AG04449 (cell line): ENCODE data around the gene EFNA2.
"Not testable (repeated sequence)": the region's sequence is repeated elsewhere in the genome, so short reads cannot be mapped to it uniquely, and the experiment has no call there.

Experiments
- CTCF ChIA-PET: fragments of 350-600 bp; formaldehyde crosslinking; extraction: SDS; loops from one replicate; lab custom pipeline; 2021; ENCODE audit warnings: antibody characterized with exemption; lab: Yijun Ruan, JAX
- POLR2A ChIA-PET: fragments of 400-600, 350-600 bp; formaldehyde crosslinking; extraction: SDS; loops from one replicate; lab custom pipeline; 2020; ENCODE audit warnings: antibody characterized with exemption, inconsistent platforms; lab: Yijun Ruan, JAX
- DNase-seq: peaks from one replicate; pipeline ENCODE4 v3.0.0-alpha.2; 2010; ENCODE audit warnings: low read depth, low spot score
- H3K4me3 ChIP-seq: 2 replicates; pipeline ENCODE4 v1.5.1; 2011; ENCODE audit warnings: low read depth, mild to moderate bottlenecking, control low read depth, low read length
- CTCF ChIP-seq: IDR thresholded peaks from one replicate; pipeline ENCODE4 v1.5.1; 2011; ENCODE audit warnings: mild to moderate bottlenecking, moderate library complexity, low read length, control low read depth, inconsistent platforms; ENCODE audit not compliant: insufficient read depth; ENCODE audit errors: missing control alignments

The EFNA2 gene

DNA sequence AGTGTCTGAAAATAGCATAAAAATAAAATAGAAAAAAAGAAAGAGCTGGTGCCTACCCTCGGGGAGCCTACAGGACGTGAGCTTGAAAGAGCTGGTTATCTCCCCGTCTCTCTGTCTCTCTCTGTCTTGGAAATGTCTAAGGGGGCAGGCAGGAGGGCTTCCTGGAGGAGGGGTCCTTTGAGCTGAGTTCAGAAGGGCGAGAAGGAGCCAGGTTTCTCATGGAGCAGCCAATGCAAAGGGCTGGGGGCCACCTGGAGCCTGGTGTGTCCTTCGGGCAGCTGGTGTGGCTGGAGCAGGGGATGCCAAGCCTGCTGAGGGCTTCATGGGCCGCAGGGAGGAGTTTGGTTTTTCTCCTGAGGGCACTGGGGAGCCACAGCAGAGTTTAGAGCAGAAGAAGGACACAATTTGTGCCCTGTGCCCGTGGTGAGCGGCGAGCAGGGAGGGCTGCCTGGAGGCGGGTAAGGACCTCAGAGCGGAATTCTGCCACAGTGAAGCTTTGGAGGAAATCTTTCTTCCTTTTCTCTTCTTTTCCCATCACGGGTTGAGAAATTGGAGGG is 38.7 kb downstream of the EFNA2 start:
- CTCF ChIA-PET, result interaction anchor here (1.4 kb wide), 1 partner anchor 9 kb away, joined by 14 read pairs; no protein-coding TSS in a partner anchor
- TF ChIP-seq CTCF, result no peak
- POLR2A ChIA-PET, result no interaction called here
- no peak overlapping the region for H3K4me3 ChIP-seq
- no peak for DNase-seq

- H3K4me3 ChIP-seq, result peak overlapping the region; percentile 48
These were observed 39.3 kb downstream of the EFNA2 start for GRCh38 chr19:1324806-1325567.

DNA sequence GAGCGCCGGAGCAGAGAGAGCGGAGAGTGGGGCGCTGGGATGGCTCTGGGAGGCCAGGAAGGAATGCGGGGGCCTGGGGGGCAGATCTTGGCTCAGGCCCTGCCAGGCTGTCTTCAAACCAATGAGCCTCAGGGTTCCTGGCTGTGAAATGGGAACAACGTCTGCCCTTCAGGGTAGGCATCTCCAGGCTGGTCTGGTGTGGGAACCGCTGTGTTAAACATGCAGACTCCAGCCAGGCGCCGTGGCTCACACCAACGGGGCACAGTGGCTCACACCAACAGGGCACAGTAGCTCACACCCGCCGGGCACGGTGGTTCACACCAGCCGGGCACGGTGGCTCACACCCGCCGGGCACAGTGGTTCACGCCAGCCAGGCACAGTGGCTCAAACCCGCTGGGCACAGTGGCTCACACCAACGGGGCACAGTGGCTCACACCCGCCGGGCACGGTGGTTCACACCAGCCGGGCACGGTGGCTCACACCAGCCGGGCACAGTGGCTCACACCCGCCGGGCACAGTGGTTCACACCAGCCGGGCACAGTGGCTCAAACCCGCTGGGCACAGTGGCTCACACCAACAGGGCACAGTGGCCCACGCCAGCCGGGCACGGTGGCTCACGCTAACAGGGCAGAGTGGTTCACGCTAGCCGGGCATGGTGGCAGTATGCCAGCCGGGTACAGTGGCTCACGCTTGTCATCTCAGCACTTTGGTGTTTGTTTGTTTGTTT is 40.1 kb downstream of the EFNA2 start:
- TF ChIP-seq CTCF, result no peak
- ChIA-PET POLR2A (no interaction called here), CTCF (interaction anchor here (3.1 kb wide), 1 partner anchor 10 kb away, joined by 18 read pairs; no protein-coding TSS in a partner anchor)
- H3K4me3 ChIP-seq, result peak overlapping the region; percentile 48
- DNase-seq, result no peak

More at GRCh38 chr19:1324806-1325567, 39.3 kb downstream of the EFNA2 start:
- no peak for DNase-seq
- CTCF ChIA-PET, result interaction anchor here (1.4 to 3.1 kb wide), 2 partner anchors 9 kb away, joined by 14 to 18 read pairs; no protein-coding TSS in a partner anchor
- POLR2A ChIA-PET, result no interaction called here
- no peak for TF ChIP-seq CTCF

DNA sequence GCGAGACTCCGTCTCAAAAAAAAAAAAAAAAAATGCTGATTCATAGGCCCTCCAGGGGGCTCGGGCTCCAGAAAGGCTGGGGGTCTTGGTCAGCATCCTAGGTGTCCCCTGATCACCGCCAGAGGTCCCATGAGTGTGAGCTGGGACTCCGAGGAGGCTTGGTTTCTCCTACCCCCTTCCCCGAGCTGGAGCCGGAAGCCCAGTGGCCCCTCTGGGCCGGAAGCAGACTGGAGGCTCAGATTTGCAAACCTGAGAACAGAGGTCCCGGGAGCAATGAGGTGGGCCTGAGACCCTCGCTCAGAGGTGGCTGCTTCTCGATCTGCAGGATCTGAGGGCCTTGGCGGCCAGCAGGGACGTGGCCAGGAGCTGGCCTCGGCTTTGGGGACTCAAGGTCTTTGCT is 41.5 kb downstream of the EFNA2 start:
- ChIA-PET POLR2A (interaction anchor here (0.6 kb wide), 1 partner anchor 262 kb away, joined by 3 read pairs; no protein-coding TSS in a partner anchor), CTCF (interaction anchor here (0.7 to 3.1 kb wide), 3 partner anchors 11 to 47 kb away, joined by 3 to 18 read pairs (median 4); no protein-coding TSS in a partner anchor)
- H3K4me3 ChIP-seq, result no peak overlapping the region
- TF ChIP-seq CTCF, result no peak
- DNase-seq, result no peak

DNA sequence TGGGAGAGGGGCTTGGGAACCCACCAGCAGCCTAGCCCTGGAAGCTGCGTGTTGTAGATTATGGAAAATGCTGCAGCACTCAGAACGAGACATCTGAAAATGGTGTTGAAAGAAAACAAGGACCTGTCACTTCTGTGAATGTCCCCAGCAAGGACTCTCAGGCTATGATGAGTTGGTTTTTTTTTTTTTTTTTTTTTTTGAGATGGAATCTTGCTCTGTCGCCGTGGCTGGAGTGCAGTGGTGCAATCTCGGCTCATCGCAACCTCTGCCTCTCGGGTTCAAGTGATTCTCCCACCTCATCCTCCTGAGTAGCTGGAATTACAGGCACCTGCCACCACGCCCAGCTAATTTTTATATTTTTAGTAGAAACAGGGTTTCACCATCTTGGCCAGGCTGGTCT is 46.5 kb downstream of the EFNA2 start:
- POLR2A ChIA-PET, DNase-seq, H3K4me3 ChIP-seq, CTCF ChIA-PET: not testable (repeated sequence)

GRCh38 chr19:1336079-1336684 is 50.5 kb downstream of the EFNA2 start:
- ChIA-PET POLR2A (no interaction called here), CTCF (no interaction called here)
- DNase-seq, result no peak
- no peak overlapping the region for H3K4me3 ChIP-seq
- TF ChIP-seq CTCF, result no peak
